Measurements from ENCODE around the gene UGT1A7. TPM values are rescaled to one million over a fixed set of nuclear protein-coding genes. Genes with fewer than 3 reads are reported as not detected.

The UGT1A7 gene
- total RNA-seq, 1 donor from 2014 or later, result not detected

DNA sequence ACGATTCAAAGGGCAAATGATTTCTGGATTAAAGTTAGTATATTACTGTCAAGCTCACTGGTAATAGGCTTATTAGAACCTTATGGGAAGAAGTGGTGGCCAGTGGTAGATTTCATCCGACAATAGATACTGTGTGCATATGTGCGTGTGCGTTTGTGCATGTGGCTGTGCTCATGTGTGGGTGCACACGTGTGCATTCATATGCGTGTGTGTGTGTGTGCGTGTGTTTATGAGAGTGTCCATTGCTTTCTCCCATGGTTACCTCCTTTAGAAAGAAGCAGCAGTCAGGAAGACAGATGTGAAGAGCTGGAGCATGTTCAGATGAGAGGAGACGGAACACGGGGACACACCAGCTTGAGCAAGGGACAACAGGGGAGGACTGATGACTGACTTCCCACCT, 87.6 kb downstream of the UGT1A7 start:
- Mint-ChIP-seq H3K27me3 (ENCODE audit: low read depth) (no peaks in the 10 kb centered on the region), H3K4me1 (peaks cover 16% of the 10 kb centered on the region)
- TF ChIP-seq, protein P1, sequence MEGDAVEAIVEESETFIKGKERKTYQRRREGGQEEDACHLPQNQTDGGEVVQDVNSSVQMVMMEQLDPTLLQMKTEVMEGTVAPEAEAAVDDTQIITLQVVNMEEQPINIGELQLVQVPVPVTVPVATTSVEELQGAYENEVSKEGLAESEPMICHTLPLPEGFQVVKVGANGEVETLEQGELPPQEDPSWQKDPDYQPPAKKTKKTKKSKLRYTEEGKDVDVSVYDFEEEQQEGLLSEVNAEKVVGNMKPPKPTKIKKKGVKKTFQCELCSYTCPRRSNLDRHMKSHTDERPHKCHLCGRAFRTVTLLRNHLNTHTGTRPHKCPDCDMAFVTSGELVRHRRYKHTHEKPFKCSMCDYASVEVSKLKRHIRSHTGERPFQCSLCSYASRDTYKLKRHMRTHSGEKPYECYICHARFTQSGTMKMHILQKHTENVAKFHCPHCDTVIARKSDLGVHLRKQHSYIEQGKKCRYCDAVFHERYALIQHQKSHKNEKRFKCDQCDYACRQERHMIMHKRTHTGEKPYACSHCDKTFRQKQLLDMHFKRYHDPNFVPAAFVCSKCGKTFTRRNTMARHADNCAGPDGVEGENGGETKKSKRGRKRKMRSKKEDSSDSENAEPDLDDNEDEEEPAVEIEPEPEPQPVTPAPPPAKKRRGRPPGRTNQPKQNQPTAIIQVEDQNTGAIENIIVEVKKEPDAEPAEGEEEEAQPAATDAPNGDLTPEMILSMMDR (conservative IDR thresholded peaks at IDR 0.05), result no peak

DNA sequence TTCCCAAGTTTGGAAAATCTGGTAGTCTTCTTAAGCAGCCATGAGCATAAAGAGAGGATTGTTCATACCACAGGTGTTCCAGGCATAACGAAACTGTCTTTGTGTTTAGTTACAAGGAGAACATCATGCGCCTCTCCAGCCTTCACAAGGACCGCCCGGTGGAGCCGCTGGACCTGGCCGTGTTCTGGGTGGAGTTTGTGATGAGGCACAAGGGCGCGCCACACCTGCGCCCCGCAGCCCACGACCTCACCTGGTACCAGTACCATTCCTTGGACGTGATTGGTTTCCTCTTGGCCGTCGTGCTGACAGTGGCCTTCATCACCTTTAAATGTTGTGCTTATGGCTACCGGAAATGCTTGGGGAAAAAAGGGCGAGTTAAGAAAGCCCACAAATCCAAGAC, 90.5 kb downstream of the UGT1A7 start:
- H3K4me3 Mint-ChIP-seq, result no peak overlapping the region
- peaks cover 16% of the 10 kb centered on the region for H3K4me1 Mint-ChIP-seq
- H3K9me3 Mint-ChIP-seq, result peaks cover 11% of the 10 kb centered on the region
- no peaks in the 10 kb centered on the region for H3K27me3 Mint-ChIP-seq (ENCODE audit: low read depth)
- peaks cover 2% of the 10 kb centered on the region for H3K36me3 Mint-ChIP-seq (ENCODE audit: low read depth)
- TF ChIP-seq, protein P1 (conservative IDR thresholded peaks at IDR 0.05), result no peak
- no peak overlapping the region for H3K27ac Mint-ChIP-seq (ENCODE audit: unreplicated experiment)
- DNase-seq (ENCODE audit: low read depth, low spot score), result no peak

More for the DNA sequence above, 87.6 kb downstream of the UGT1A7 start:
- Mint-ChIP-seq H3K27ac (ENCODE audit: unreplicated experiment) (peak overlapping the region; percentile 70), H3K4me3 (no peak overlapping the region), H3K36me3 (ENCODE audit: low read depth) (peaks cover 2% of the 10 kb centered on the region), H3K9me3 (peaks cover 5% of the 10 kb centered on the region)
- no peak for DNase-seq (ENCODE audit: low read depth, low spot score)

DNA sequence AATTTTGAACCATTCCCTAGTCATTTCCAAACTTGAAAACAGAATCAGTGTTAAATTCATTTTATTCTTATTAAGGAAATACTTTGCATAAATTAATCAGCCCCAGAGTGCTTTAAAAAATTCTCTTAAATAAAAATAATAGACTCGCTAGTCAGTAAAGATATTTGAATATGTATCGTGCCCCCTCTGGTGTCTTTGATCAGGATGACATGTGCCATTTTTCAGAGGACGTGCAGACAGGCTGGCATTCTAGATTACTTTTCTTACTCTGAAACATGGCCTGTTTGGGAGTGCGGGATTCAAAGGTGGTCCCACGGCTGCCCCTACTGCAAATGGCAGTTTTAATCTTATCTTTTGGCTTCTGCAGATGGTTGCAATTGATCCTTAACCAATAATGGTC, 90.9 kb downstream of the UGT1A7 start:
- no peak for DNase-seq (ENCODE audit: low read depth, low spot score)
- Mint-ChIP-seq H3K4me3 (no peak overlapping the region), H3K27ac (ENCODE audit: unreplicated experiment) (no peak overlapping the region), H3K4me1 (peaks cover 12% of the 10 kb centered on the region), H3K36me3 (ENCODE audit: low read depth) (peaks cover 2% of the 10 kb centered on the region), H3K27me3 (ENCODE audit: low read depth) (no peaks in the 10 kb centered on the region), H3K9me3 (peaks cover 11% of the 10 kb centered on the region)
- TF ChIP-seq, protein P1 (conservative IDR thresholded peaks at IDR 0.05), result no peak

DNA sequence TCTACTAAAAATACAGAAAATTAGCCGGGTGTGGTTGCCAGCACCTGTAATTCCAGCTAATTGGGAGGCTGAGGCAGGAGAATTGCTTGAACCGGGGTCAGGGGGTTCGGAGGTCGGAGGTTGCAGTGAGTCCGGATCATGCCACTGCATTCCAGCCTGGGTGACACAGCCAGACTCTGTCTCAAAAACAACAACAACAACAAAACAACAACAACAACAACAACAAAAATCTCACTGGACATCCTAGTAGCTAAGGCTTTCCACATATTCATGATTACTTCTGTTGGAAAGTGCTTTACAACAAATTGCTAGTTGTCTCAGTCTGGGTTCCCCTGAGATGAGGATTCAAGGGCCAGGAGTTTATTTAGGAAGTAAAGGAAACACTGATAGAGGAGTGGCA, 92.2 kb downstream of the UGT1A7 start:
- peaks cover 5% of the 10 kb centered on the region for H3K4me1 Mint-ChIP-seq
- peaks cover 2% of the 10 kb centered on the region for H3K36me3 Mint-ChIP-seq (ENCODE audit: low read depth)
- TF ChIP-seq, protein P1 (conservative IDR thresholded peaks at IDR 0.05), result no peak
- H3K4me3 Mint-ChIP-seq, result no peak overlapping the region
- DNase-seq (ENCODE audit: low read depth, low spot score), result no peak
- H3K27me3 Mint-ChIP-seq (ENCODE audit: low read depth), result no peaks in the 10 kb centered on the region
- no peak overlapping the region for H3K27ac Mint-ChIP-seq (ENCODE audit: unreplicated experiment)
- peaks cover 9% of the 10 kb centered on the region for H3K9me3 Mint-ChIP-seq

DNA sequence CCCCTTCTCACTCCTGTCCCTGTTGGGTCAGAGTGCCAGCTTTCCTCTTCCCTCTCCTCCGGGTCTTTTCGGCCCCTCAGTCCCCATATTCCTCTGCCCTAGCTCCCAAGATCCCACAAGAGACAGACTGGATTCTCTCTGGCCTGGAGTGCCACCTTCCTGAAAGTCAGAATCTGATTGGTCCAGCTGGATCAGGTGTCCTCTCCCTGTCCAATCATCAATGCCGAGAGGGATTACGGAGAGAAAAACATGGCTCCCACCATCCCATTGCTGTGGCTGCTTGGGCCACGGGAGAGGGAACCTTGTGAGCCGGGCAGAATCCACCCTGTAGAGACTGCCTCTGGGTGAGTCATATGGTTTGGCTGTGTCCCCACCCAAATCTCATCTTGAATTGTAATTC, 93.7 kb downstream of the UGT1A7 start:
- no peak for DNase-seq (ENCODE audit: low read depth, low spot score)
- Mint-ChIP-seq H3K4me1 (peaks cover 5% of the 10 kb centered on the region), H3K27me3 (ENCODE audit: low read depth) (no peaks in the 10 kb centered on the region), H3K27ac (ENCODE audit: unreplicated experiment) (no peak overlapping the region), H3K36me3 (ENCODE audit: low read depth) (no peaks in the 10 kb centered on the region), H3K4me3 (no peak overlapping the region), H3K9me3 (peaks cover 9% of the 10 kb centered on the region)
- TF ChIP-seq, protein P1 (conservative IDR thresholded peaks at IDR 0.05), result no peak

DNA sequence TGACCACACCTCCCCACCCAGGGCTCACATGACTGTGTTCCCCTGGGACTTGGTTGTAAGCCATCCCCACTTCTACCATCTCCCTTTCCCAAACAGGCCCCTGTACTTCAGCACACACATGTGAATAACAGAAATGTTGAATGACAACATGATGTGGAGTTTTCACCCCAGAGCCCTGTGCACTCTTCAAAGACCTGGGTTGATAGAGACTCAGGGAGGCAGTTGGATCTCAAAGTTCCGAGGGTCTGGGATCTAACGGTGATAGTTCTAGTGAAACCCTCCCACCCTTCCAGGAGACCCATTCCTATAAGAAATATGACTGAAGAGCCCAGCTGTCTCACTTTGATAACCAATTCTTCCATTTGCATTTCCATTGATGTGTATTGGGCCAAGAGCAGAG, 96.3 kb downstream of the UGT1A7 start, which contains the start of gene MROH2A:
Gene MROH2A, plus strand, starts transcription at position 301 of the 400 bp plus-strand sequence. CDS start 1,029 bp downstream, outside the sequence.
- Mint-ChIP-seq H3K4me3 (no peak within 1 kb of the TSS), H3K27me3 (ENCODE audit: low read depth) (peaks cover 3% of the 10 kb centered on the region), H3K27ac (ENCODE audit: unreplicated experiment) (no peak within 1 kb of the TSS), H3K36me3 (ENCODE audit: low read depth) (no peaks in the 10 kb centered on the region), H3K4me1 (peaks cover under 1% of the 10 kb centered on the region), H3K9me3 (peaks cover 9% of the 10 kb centered on the region)
- no peak for DNase-seq (ENCODE audit: low read depth, low spot score)
- TF ChIP-seq, protein P1 (conservative IDR thresholded peaks at IDR 0.05), result no peak
